ENCODE measurements around the gene TRIM16.
"Not testable (repeated sequence)": the region's sequence is repeated elsewhere in the genome, so short reads cannot be mapped to it uniquely, and the experiment has no call there.

- not testable (repeated sequence) for TF ChIP-seq CTCF, POLR2A (IDR thresholded peaks at IDR 0.05)
These were observed 96.1 kb downstream of the TRIM16 start for GRCh38 chr17:15588017-15588416.

Data from esophagus squamous epithelium (tissue), 4 donors.